ENCODE data around the gene PGM2L1.
A peak's percentile ranks its signal among the peaks of the same experiment; 100 is the strongest.

Gene PGM2L1

GRCh38 chr11:74392256-74392655 lies 6.0 kb downstream of the PGM2L1 start:
- no peaks in the 10 kb centered on the region for H3K9me3 ChIP-seq (replicated peaks; ENCODE audit: low read length)
- H3K4me1 ChIP-seq (ENCODE audit: control insufficient read depth, insufficient read depth, low read length), result peaks cover 3% of the 10 kb centered on the region
- no peak overlapping the region for H3K9ac ChIP-seq (ENCODE audit: low read depth, low read length)
- H3K36me3 ChIP-seq (ENCODE audit: insufficient read depth, low read length), result no peaks in the 10 kb centered on the region
- H3K27me3 ChIP-seq (ENCODE audit: control insufficient read depth, insufficient read depth, low read length), result no peaks in the 10 kb centered on the region
- H3K4me3 ChIP-seq (ENCODE audit: low read length), result no peak overlapping the region
- no peak overlapping the region for H3K4me2 ChIP-seq (ENCODE audit: low read length)

- Histone ChIP-seq H3K27me3 (ENCODE audit: control insufficient read depth, insufficient read depth, low read length) (no peaks in the 10 kb centered on the region), H3K4me3 (ENCODE audit: low read length) (no peak overlapping the region), H3K9me3 (replicated peaks; ENCODE audit: low read length) (no peaks in the 10 kb centered on the region), H3K36me3 (ENCODE audit: insufficient read depth, low read length) (no peaks in the 10 kb centered on the region), H3K9ac (ENCODE audit: low read depth, low read length) (no peak overlapping the region), H3K4me2 (ENCODE audit: low read length) (no peak overlapping the region), H3K4me1 (ENCODE audit: control insufficient read depth, insufficient read depth, low read length) (peaks cover 3% of the 10 kb centered on the region)
Observed at GRCh38 chr11:74391193-74391592, 7.0 kb downstream of the PGM2L1 start.

DNA sequence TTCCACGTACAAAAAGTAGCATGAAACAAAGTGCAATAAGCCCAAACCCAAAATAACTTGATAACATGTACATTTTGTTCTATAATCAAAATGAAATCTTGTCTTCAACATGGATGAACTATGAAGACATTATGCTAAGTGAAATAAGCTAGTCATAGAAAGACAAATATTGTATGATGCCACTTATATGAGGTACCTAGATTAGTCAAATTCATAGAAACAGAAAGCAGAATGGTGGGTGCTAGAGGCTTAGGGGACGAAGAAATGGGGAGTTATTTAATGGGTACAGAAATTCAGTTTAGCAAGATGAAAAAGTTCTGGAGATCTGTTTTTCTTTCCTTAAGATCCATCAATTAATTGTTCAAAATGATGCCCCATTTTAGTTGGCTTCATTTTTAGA lies 7.5 kb downstream of the PGM2L1 start:
- Histone ChIP-seq H3K27me3 (ENCODE audit: control insufficient read depth, insufficient read depth, low read length) (no peaks in the 10 kb centered on the region), H3K9me3 (replicated peaks; ENCODE audit: low read length) (no peaks in the 10 kb centered on the region), H3K4me1 (ENCODE audit: control insufficient read depth, insufficient read depth, low read length) (peaks cover 3% of the 10 kb centered on the region), H3K4me3 (ENCODE audit: low read length) (no peak overlapping the region), H3K36me3 (ENCODE audit: insufficient read depth, low read length) (no peaks in the 10 kb centered on the region), H3K4me2 (ENCODE audit: low read length) (no peak overlapping the region), H3K9ac (ENCODE audit: low read depth, low read length) (no peak overlapping the region)

DNA sequence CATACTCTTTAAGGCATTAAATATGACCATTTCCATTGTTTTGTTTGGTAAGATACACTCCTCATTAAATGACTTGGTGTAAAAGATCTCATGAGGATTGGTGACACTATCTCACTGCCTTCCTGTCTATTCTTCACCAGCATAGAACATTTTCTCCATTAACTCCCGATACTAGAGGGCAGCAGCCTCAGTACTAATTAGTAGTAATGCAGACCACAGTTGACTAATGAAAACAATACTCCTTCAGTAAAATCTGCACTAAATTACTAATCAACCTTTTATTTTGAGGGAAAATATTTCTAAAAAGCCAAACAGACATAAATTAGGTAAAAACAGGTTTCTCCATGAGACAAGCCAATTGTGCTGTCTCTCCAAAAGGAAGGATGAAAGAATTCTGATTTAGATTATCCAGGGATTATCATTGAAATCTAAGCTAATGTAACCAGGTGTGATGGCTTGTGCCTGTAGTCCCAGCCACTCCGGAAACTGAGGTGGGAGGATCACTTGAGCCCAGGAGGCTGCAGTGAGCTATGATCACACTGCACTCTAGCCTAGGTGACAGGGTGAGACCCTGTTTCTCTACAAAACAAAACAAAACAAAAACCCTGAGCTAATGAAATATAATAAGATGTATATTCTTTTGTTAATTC lies 9.4 kb downstream of the PGM2L1 start:
- H3K4me3 ChIP-seq (ENCODE audit: low read length), result no peak overlapping the region
- no peaks in the 10 kb centered on the region for H3K36me3 ChIP-seq (ENCODE audit: insufficient read depth, low read length)
- H3K9me3 ChIP-seq (replicated peaks; ENCODE audit: low read length), result no peaks in the 10 kb centered on the region
- no peaks in the 10 kb centered on the region for H3K27me3 ChIP-seq (ENCODE audit: control insufficient read depth, insufficient read depth, low read length)
- peaks cover 3% of the 10 kb centered on the region for H3K4me1 ChIP-seq (ENCODE audit: control insufficient read depth, insufficient read depth, low read length)
- H3K4me2 ChIP-seq (ENCODE audit: low read length), result no peak overlapping the region
- H3K9ac ChIP-seq (ENCODE audit: low read depth, low read length), result no peak overlapping the region

DNA sequence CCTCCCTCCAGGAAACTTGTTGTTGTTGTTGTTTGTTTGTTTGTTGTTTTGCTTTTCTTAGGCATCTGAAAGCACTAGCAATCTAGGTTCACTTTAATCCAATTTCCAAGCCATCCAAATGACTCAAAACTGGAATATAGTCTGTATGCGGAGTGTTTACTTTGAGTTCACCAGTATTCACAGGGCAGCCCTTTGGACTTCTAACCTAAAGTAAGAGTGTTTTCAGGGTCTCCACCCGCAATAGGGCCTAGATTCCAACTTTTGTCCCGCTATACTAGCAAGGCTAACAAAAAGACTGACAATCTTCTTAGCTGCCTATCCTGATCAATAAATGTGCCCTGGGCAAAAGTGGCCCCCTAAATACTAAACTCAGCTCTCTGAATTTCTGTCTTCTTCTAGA lies 13.6 kb downstream of the PGM2L1 start:
- peaks cover 3% of the 10 kb centered on the region for H3K4me1 ChIP-seq (ENCODE audit: control insufficient read depth, insufficient read depth, low read length)
- H3K4me2 ChIP-seq (ENCODE audit: low read length), result no peak overlapping the region
- no peak overlapping the region for H3K9ac ChIP-seq (ENCODE audit: low read depth, low read length)
- H3K27me3 ChIP-seq (ENCODE audit: control insufficient read depth, insufficient read depth, low read length), result no peaks in the 10 kb centered on the region
- no peaks in the 10 kb centered on the region for H3K9me3 ChIP-seq (replicated peaks; ENCODE audit: low read length)
- H3K36me3 ChIP-seq (ENCODE audit: insufficient read depth, low read length), result no peaks in the 10 kb centered on the region
- H3K4me3 ChIP-seq (ENCODE audit: low read length), result no peak overlapping the region

DNA sequence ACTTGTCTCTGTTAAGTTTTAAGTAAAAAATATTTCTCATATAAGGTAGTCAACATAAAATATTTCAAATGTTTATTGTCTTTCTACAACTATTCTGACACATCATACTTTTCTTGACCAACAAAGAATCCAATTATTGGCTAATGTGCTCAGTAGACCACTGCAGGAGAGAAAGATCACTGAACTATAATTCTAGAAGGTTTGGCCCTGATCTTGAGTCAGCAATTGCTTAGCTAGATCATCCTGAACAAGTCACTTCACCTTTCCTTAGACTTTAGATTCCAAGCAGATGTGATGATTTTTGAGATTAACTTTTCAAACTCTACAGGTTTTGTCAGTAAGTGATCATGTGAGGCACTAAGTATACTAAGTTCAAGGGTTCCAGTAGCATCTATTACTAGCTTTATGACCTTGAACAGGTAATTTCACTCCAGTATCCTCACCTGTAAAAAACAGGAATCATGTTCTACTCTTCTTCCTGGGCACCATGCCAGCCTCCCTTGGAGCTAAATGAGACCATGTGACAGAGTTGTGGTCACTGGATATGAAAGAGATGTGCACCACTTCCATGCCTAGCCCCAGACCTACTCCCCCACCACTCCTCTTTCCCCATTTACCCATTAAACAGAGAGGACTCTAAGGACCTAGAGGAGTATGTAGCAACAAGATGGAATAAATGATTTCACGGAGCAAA lies 17.3 kb downstream of the PGM2L1 start:
- Histone ChIP-seq H3K9ac (ENCODE audit: low read depth, low read length) (no peak overlapping the region), H3K4me1 (ENCODE audit: control insufficient read depth, insufficient read depth, low read length) (no peaks in the 10 kb centered on the region), H3K27me3 (ENCODE audit: control insufficient read depth, insufficient read depth, low read length) (no peaks in the 10 kb centered on the region), H3K36me3 (ENCODE audit: insufficient read depth, low read length) (no peaks in the 10 kb centered on the region), H3K4me3 (ENCODE audit: low read length) (no peak overlapping the region), H3K9me3 (replicated peaks; ENCODE audit: low read length) (no peaks in the 10 kb centered on the region), H3K4me2 (ENCODE audit: low read length) (no peak overlapping the region)

GRCh38 chr11:74377689-74378088 lies 20.5 kb downstream of the PGM2L1 start:
- Histone ChIP-seq H3K9me3 (replicated peaks; ENCODE audit: low read length) (no peaks in the 10 kb centered on the region), H3K27me3 (ENCODE audit: control insufficient read depth, insufficient read depth, low read length) (no peaks in the 10 kb centered on the region), H3K4me1 (ENCODE audit: control insufficient read depth, insufficient read depth, low read length) (peaks cover 11% of the 10 kb centered on the region), H3K4me3 (ENCODE audit: low read length) (no peak overlapping the region), H3K36me3 (ENCODE audit: insufficient read depth, low read length) (no peaks in the 10 kb centered on the region), H3K4me2 (ENCODE audit: low read length) (no peak overlapping the region), H3K9ac (ENCODE audit: low read depth, low read length) (no peak overlapping the region)

GRCh38 chr11:74373382-74373781 lies 24.9 kb downstream of the PGM2L1 start:
- Histone ChIP-seq H3K9me3 (replicated peaks; ENCODE audit: low read length) (no peaks in the 10 kb centered on the region), H3K36me3 (ENCODE audit: insufficient read depth, low read length) (peaks cover under 1% of the 10 kb centered on the region), H3K4me2 (ENCODE audit: low read length) (no peak overlapping the region), H3K4me1 (ENCODE audit: control insufficient read depth, insufficient read depth, low read length) (peaks cover 35% of the 10 kb centered on the region), H3K9ac (ENCODE audit: low read depth, low read length) (no peak overlapping the region), H3K4me3 (ENCODE audit: low read length) (no peak overlapping the region), H3K27me3 (ENCODE audit: control insufficient read depth, insufficient read depth, low read length) (no peaks in the 10 kb centered on the region)

- Histone ChIP-seq H3K4me3 (ENCODE audit: low read length) (no peak overlapping the region), H3K27me3 (ENCODE audit: control insufficient read depth, insufficient read depth, low read length) (no peaks in the 10 kb centered on the region), H3K36me3 (ENCODE audit: insufficient read depth, low read length) (peaks cover 12% of the 10 kb centered on the region), H3K9me3 (replicated peaks; ENCODE audit: low read length) (no peaks in the 10 kb centered on the region), H3K4me1 (ENCODE audit: control insufficient read depth, insufficient read depth, low read length) (peaks cover 42% of the 10 kb centered on the region), H3K9ac (ENCODE audit: low read depth, low read length) (peak overlapping the region; percentile 73), H3K4me2 (ENCODE audit: low read length) (peak overlapping the region; percentile 38)
Observed at GRCh38 chr11:74371269-74372052, 26.8 kb downstream of the PGM2L1 start.

DNA sequence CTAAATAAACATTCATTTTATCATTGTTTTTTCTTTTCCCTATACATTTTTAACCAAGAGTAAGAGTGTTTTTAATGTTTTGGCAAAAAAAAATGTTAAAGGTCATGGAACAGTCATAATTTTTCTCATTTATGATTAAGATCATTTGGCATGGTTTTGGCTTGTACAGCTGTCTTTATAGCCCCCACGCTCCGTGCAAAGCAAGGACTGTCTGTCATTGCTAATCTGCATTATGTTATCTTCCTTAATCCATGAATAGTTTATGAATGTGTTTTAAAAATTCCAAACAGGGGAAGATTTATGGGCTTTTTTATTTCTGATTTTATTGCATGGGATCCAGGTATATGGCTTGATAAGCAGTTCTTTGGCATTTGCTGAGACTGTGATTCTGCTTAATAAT lies 28.1 kb downstream of the PGM2L1 start:
- Histone ChIP-seq H3K4me2 (ENCODE audit: low read length) (peak overlapping the region; percentile 26), H3K9me3 (replicated peaks; ENCODE audit: low read length) (no peaks in the 10 kb centered on the region), H3K36me3 (ENCODE audit: insufficient read depth, low read length) (peaks cover 12% of the 10 kb centered on the region), H3K4me3 (ENCODE audit: low read length) (no peak overlapping the region), H3K4me1 (ENCODE audit: control insufficient read depth, insufficient read depth, low read length) (peaks cover 45% of the 10 kb centered on the region), H3K9ac (ENCODE audit: low read depth, low read length) (peak overlapping the region; percentile 73), H3K27me3 (ENCODE audit: control insufficient read depth, insufficient read depth, low read length) (no peaks in the 10 kb centered on the region)

DNA sequence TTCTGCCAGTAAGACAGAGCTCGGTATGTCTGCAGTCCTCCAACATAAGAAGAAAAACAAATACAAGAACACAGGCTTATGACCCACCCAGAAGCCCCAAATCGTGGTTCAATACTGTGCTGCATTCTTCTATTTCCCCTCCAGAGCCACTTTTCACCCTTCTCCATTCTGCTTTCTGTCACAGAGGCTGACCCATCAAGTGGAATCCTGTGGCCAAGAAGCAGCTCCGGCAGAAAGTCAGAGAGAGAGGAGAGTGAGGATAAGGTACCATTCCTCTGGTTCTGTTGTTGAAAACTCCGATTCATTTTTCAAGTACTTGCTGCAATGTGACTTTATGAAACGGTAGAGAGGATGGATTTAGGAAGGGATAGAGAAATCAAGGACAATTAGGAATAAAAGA lies 30.4 kb downstream of the PGM2L1 start:
- Histone ChIP-seq H3K27me3 (ENCODE audit: control insufficient read depth, insufficient read depth, low read length) (no peaks in the 10 kb centered on the region), H3K4me2 (ENCODE audit: low read length) (no peak overlapping the region), H3K4me3 (ENCODE audit: low read length) (no peak overlapping the region), H3K9me3 (replicated peaks; ENCODE audit: low read length) (no peaks in the 10 kb centered on the region), H3K9ac (ENCODE audit: low read depth, low read length) (no peak overlapping the region), H3K36me3 (ENCODE audit: insufficient read depth, low read length) (peaks cover 12% of the 10 kb centered on the region), H3K4me1 (ENCODE audit: control insufficient read depth, insufficient read depth, low read length) (peaks cover 36% of the 10 kb centered on the region)

All from skeletal muscle satellite cell (primary cell).